ENCODE data around the gene OLIG2. TPM values are rescaled to one million over a fixed set of nuclear protein-coding genes. Genes with fewer than 3 reads are reported as not detected.

OLIG2 gene
- total and polyA plus RNA-seq, 2 donors (not counting 3 experiments of a cell fraction or from before 2014, with no cell fraction given): not detected

DNA sequence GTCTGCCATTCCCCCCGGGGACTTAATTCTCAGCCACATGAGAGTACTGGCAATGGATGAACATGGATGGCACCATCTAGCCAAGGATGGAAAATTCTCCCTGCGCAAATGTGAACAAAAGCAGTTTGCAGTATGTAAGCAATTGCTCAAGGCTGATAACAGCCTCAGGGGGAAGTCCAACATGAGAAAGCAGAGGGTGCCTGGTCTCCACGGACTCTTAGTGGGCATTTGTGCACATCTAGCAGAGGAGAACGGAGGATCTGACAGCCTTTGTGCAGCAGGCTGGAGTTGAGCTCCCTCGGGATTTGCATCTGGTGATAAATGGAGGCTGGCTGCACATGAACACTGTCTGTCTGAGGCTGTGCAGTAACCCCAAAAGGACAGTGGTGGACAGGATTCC is 30.3 kb downstream of the OLIG2 start:
- Histone ChIP-seq H3K4me1 (ENCODE audit: control insufficient read depth, extremely low read depth, insufficient read depth, low read length) (no peaks in the 10 kb centered on the region), H3K27ac (ENCODE audit: insufficient read depth, low read depth, low read length) (no peak overlapping the region), H3K9me1 (replicated peaks; ENCODE audit: control insufficient read depth, extremely low read depth, insufficient read depth, low read length) (no peaks in the 10 kb centered on the region), H3K9me3 (replicated peaks; ENCODE audit: control insufficient read depth, insufficient read depth, low read length) (no peaks in the 10 kb centered on the region), H3K36me3 (ENCODE audit: control insufficient read depth in 2 of 2, extremely low read depth in 1 of 2, insufficient read depth in 2 of 2, low read length in 2 of 2) (no peaks in the 10 kb centered on the region), H3K27me3 (ENCODE audit: control insufficient read depth in 2 of 2, insufficient read depth in 2 of 2, low read length in 2 of 2) (peaks cover 19 to 25% of the 10 kb centered on the region in 2 experiments), H3K4me2 (ENCODE audit: insufficient read depth, low read length) (no peak overlapping the region), H4K20me1 (replicated peaks; ENCODE audit: control insufficient read depth, extremely low read depth, insufficient read depth, low read length) (no peaks in the 10 kb centered on the region), H3K4me3 (replicated peaks in 1 of 3; ENCODE audit: insufficient read depth in 1 of 3, low read depth in 1 of 3, low read length in 3 of 3) (no peak overlapping the region), H2AFZ (ENCODE audit: low read depth, low read length) (no peak overlapping the region), H3K9ac (replicated peaks; ENCODE audit: extremely low read depth, insufficient read depth, low read length) (no peak overlapping the region), H3K79me2 (ENCODE audit: control insufficient read depth, insufficient read depth, low read length) (no peaks in the 10 kb centered on the region)
- ChIA-PET CTCF (interaction anchor here (2.2 kb wide), 1 partner anchor 116 kb away, joined by 6 read pairs; no protein-coding TSS in a partner anchor), POLR2A (no interaction called here)
- dilution Hi-C loops (cut with MboI; ENCODE audit: extremely low pct_ligation_motif_present, low sequenced_read_pairs) (no loop called here), intact Hi-C loops (cut with micrococcal nuclease) (no loop called here)
- FAIRE-seq (no peak), DNase-seq (ENCODE audit: low read depth, low spot score) (no peak)
- no TSS peak for BruUV-seq (replicated peaks)
- TF ChIP-seq, protein P1, sequence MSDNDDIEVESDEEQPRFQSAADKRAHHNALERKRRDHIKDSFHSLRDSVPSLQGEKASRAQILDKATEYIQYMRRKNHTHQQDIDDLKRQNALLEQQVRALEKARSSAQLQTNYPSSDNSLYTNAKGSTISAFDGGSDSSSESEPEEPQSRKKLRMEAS (IDR thresholded peaks at IDR 0.05; ENCODE audit: insufficient read depth, insufficient read length): no peak
- no peak for TF ChIP-seq EZH2 (IDR thresholded peaks at IDR 0.05; ENCODE audit: borderline replicate concordance, low read depth, low read length, severe bottlenecking)
- no peak for TF ChIP-seq POLR2AphosphoS5 (IDR thresholded peaks at IDR 0.05; ENCODE audit: insufficient read depth, low read depth, low read length)
- TF ChIP-seq GATA2 (IDR thresholded peaks at IDR 0.05; ENCODE audit: insufficient read depth, insufficient read length, low read depth, low read length): no peak
- TF ChIP-seq, protein P2, sequence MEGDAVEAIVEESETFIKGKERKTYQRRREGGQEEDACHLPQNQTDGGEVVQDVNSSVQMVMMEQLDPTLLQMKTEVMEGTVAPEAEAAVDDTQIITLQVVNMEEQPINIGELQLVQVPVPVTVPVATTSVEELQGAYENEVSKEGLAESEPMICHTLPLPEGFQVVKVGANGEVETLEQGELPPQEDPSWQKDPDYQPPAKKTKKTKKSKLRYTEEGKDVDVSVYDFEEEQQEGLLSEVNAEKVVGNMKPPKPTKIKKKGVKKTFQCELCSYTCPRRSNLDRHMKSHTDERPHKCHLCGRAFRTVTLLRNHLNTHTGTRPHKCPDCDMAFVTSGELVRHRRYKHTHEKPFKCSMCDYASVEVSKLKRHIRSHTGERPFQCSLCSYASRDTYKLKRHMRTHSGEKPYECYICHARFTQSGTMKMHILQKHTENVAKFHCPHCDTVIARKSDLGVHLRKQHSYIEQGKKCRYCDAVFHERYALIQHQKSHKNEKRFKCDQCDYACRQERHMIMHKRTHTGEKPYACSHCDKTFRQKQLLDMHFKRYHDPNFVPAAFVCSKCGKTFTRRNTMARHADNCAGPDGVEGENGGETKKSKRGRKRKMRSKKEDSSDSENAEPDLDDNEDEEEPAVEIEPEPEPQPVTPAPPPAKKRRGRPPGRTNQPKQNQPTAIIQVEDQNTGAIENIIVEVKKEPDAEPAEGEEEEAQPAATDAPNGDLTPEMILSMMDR (IDR thresholded peaks at IDR 0.05; ENCODE audit: extremely low read depth in 1 of 2, insufficient read depth in 1 of 2, low read depth in 1 of 2, low read length in 2 of 2): no peak
- no peak for TF ChIP-seq POLR2A (IDR thresholded peaks at IDR 0.05; ENCODE audit: low read depth, low read length)
- TF ChIP-seq FOS (IDR thresholded peaks at IDR 0.05; ENCODE audit: borderline replicate concordance, insufficient read depth, low read length): no peak
- TF ChIP-seq MYC (IDR thresholded peaks at IDR 0.05; ENCODE audit: low read depth, low read length): no peak
- TF ChIP-seq JUN (IDR thresholded peaks at IDR 0.05; ENCODE audit: borderline replicate concordance, insufficient read depth, insufficient read length, low read depth): no peak

Data from endothelial cell of umbilical vein (primary cell).